MCF 10A (cell line): Measurements from ENCODE around the gene SLC17A2. TPM values are rescaled to one million over a fixed set of nuclear protein-coding genes. Genes with fewer than 3 reads are reported as not detected.
"Not testable (repeated sequence)": the region's sequence is repeated elsewhere in the genome, so short reads cannot be mapped to it uniquely, and the experiment has no call there.

Source experiments
- BruUV-seq: library from RNA; stranded (reverse); fragments of 400-500 nt; replicated peaks from 2 replicates; lab custom pipeline; 2021; lab: Mats Ljungman, UMichigan
- CTCF ChIA-PET: fragments of 300-600 bp; sonication (Branson Sonifier 250); formaldehyde crosslinking; extraction: SDS; loops from one replicate; lab custom pipeline; 2021; ENCODE audit warnings: antibody characterized with exemption, inconsistent platforms; lab: Yijun Ruan, JAX
- POLR2A ChIA-PET: fragments of 300-600, 350-650 bp; sonication (Branson Sonifier 250); formaldehyde crosslinking; extraction: SDS; loops from one replicate; lab custom pipeline; 2020; ENCODE audit warnings: antibody characterized with exemption, inconsistent platforms; lab: Yijun Ruan, JAX
- DNase-seq: peaks from one replicate; pipeline ENCODE4 v3.0.0-alpha.2; 2018; ENCODE audit not compliant: unreplicated experiment
- H3K27ac Mint-ChIP-seq: one replicate; pipeline ENCODE4 v1.8.0; 2022; ENCODE audit warnings: mild to moderate bottlenecking, low read depth, mixed read lengths; ENCODE audit not compliant: unreplicated experiment
- H3K27me3 Mint-ChIP-seq: one replicate; pipeline ENCODE4 v1.8.0; 2022; ENCODE audit warnings: mixed read lengths; ENCODE audit not compliant: insufficient read depth, unreplicated experiment
- H3K36me3 Mint-ChIP-seq: one replicate; pipeline ENCODE4 v1.8.0; 2022; ENCODE audit warnings: mild to moderate bottlenecking, moderate library complexity, mixed read lengths; ENCODE audit not compliant: insufficient read depth, unreplicated experiment
- H3K4me1 Mint-ChIP-seq: one replicate; pipeline ENCODE4 v1.8.0; 2022; ENCODE audit warnings: mixed read lengths; ENCODE audit not compliant: insufficient read depth, unreplicated experiment
- H3K4me3 Mint-ChIP-seq: one replicate; pipeline ENCODE4 v1.8.0; 2022; ENCODE audit warnings: mild to moderate bottlenecking, moderate library complexity, mixed read lengths; ENCODE audit not compliant: unreplicated experiment
- H3K9me3 Mint-ChIP-seq: one replicate; pipeline ENCODE4 v1.8.0; 2022; ENCODE audit warnings: mixed read lengths; ENCODE audit not compliant: unreplicated experiment
- CTCF ChIP-seq: fragments of 200-600 bp; IDR thresholded peaks from one replicate; pipeline ENCODE4 v1.8.0; 2022; ENCODE audit warnings: antibody characterized with exemption, mild to moderate bottlenecking; ENCODE audit not compliant: unreplicated experiment
- intact Hi-C: fragments of 100-400 bp; cut with micrococcal nuclease; formaldehyde crosslinking; loops from 2 replicates; pipeline ENCODE4 v1.14.1; 2022
- total RNA-seq: library from RNA; stranded (reverse); gene quantifications from 2 replicates; pipeline ENCODE4 v1.2.3, GENCODE V29; 2022

SLC17A2 gene
- total RNA-seq, 1 experiment from 2014 or later: not detected

DNA sequence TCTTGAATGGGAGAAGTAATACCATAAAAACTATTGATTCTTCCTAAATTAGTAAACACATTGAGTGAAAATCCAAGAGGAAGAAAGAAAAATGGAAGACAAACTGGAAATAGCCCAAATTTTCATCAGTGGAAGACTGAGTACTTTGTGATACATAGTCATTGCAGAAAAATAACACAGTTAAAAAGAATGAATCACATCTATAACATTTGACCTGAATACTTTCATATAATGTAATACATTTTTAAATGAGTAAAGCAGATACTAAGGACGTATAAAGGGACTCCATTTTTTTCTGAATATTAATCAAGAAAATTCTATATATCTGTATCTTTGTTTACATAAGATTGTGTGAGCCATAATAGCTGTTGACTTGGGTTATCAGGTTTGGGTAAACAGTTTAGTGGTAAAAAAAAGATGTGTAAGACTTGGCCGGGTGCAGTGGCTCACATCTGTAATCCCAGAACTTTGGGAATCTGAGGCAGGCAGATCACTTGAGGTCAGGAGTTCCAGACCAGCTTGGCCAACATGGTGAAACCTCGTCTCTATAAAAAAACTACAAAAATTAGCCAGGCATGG is 4.3 kb upstream of the SLC17A2 start:
- Mint-ChIP-seq H3K4me1 (no peaks in the 10 kb centered on the region), H3K36me3 (no peaks in the 10 kb centered on the region), H3K9me3 (no peaks in the 10 kb centered on the region), H3K27me3 (no peaks in the 10 kb centered on the region), H3K27ac (no peak overlapping the region), H3K4me3 (no peak overlapping the region)
- ChIA-PET CTCF (no interaction called here), POLR2A (no interaction called here)
- no peak for TF ChIP-seq CTCF
- BruUV-seq: no TSS peak
- intact Hi-C loops: no loop called here
- DNase-seq: no peak

DNA sequence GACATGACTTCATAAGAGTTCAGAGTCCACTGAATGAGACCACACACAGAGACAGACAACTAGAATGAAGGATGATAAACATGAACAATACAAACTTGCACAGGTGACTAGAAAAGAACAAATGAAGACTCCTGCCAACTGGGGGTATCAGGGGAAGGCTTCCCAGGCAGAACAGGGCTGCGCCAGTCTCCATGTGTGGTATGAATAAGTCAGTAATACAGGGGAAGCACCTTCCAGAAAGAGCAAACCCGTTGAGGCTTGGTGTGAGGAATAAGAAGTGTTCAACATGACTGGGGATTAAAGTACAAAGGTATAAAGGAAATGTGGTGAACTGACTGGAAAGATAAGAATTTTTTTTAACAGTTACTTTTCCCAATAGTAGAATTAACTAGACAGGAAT is 3.7 kb upstream of the SLC17A2 start:
- Mint-ChIP-seq H3K4me3 (no peak overlapping the region), H3K27me3 (no peaks in the 10 kb centered on the region), H3K27ac (no peak overlapping the region), H3K36me3 (no peaks in the 10 kb centered on the region), H3K4me1 (no peaks in the 10 kb centered on the region), H3K9me3 (no peaks in the 10 kb centered on the region)
- DNase-seq: no peak
- TF ChIP-seq CTCF: no peak
- ChIA-PET POLR2A (no interaction called here), CTCF (no interaction called here)
- no TSS peak for BruUV-seq
- intact Hi-C loops: no loop called here

DNA sequence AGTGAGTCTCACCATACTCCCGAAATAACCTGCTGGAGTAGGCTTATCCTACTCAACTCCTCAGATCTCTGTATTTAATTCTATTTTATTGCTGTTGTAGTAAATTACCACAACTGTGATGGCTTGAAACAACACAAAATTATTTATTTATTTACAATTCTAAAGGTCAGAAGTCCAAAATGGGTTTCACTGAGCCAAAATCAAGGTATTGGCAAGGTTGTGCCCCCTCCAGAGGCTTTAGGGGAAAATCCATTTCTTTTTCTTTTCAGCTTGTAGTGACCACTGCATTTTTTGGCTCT is 869 bp upstream of the SLC17A2 start:
- H3K9me3 Mint-ChIP-seq: no peaks in the 10 kb centered on the region
- no peak for TF ChIP-seq CTCF
- CTCF ChIA-PET: no interaction called here
- H3K27ac Mint-ChIP-seq: no peak overlapping the region
- H3K36me3 Mint-ChIP-seq: no peaks in the 10 kb centered on the region
- intact Hi-C loops: no loop called here
- no peaks in the 10 kb centered on the region for H3K4me1 Mint-ChIP-seq
- POLR2A ChIA-PET: no interaction called here
- no peak for DNase-seq
- BruUV-seq: no TSS peak
- no peaks in the 10 kb centered on the region for H3K27me3 Mint-ChIP-seq
- no peak overlapping the region for H3K4me3 Mint-ChIP-seq

GRCh38 chr6:25929785-25930184 is 706 bp downstream of the SLC17A2 start:
- H3K27me3 Mint-ChIP-seq, H3K36me3 Mint-ChIP-seq, H3K9me3 Mint-ChIP-seq, BruUV-seq, H3K27ac Mint-ChIP-seq, CTCF ChIA-PET, POLR2A ChIA-PET, H3K4me1 Mint-ChIP-seq, intact Hi-C loops, H3K4me3 Mint-ChIP-seq, DNase-seq: not testable (repeated sequence)
